Retinal pigment epithelial cell (primary cell): ENCODE data around the gene SERPINF2.

ENCODE experiments used
- DNase-seq: peaks from one replicate; pipeline ENCODE4 v3.0.0-alpha.2; 2010; ENCODE audit warnings: low read depth
- H3K4me3 ChIP-seq: 2 replicates; pipeline ENCODE4 v1.5.1; 2011; ENCODE audit warnings: mild to moderate bottlenecking, low read length, control low read depth, moderate library complexity
- TF ChIP-seq, protein P1 (sequence below): conservative IDR thresholded peaks from 2 replicates; pipeline ENCODE4 v1.5.1; 2011; ENCODE audit warnings: low read depth, low read length, control low read depth, inconsistent platforms

Gene SERPINF2

DNA sequence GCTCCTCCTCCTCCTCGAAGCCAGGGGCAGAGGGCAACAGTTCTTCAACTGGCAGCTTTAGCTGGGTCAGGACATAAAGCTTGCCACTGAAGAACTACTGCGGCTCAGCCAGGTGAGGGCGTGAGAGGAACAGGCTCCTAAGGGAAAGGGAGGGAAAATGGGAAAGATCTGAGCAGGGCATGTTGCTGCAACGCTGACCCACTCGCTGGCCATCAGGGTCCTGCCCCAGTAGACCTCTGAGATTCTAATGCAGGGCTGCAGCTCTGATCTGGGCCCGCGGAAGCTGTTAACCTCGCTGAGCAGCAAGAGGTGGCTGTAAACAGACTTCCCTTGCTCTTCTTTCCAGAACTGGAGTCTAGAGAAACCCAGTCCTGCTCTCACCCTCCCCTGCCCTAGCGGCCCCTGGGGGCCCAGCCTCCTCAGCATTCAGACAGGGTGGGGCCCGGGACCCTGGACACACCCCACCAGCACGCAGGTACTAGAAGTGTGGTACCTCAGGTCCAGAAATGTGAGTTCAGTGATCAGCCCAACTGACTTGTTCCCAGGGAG lies 28.7 kb upstream of the SERPINF2 start:
- DNase-seq: no peak
- TF ChIP-seq, protein P1, sequence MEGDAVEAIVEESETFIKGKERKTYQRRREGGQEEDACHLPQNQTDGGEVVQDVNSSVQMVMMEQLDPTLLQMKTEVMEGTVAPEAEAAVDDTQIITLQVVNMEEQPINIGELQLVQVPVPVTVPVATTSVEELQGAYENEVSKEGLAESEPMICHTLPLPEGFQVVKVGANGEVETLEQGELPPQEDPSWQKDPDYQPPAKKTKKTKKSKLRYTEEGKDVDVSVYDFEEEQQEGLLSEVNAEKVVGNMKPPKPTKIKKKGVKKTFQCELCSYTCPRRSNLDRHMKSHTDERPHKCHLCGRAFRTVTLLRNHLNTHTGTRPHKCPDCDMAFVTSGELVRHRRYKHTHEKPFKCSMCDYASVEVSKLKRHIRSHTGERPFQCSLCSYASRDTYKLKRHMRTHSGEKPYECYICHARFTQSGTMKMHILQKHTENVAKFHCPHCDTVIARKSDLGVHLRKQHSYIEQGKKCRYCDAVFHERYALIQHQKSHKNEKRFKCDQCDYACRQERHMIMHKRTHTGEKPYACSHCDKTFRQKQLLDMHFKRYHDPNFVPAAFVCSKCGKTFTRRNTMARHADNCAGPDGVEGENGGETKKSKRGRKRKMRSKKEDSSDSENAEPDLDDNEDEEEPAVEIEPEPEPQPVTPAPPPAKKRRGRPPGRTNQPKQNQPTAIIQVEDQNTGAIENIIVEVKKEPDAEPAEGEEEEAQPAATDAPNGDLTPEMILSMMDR: peak; percentile 63
- peak overlapping the region; percentile 87 for H3K4me3 ChIP-seq

DNA sequence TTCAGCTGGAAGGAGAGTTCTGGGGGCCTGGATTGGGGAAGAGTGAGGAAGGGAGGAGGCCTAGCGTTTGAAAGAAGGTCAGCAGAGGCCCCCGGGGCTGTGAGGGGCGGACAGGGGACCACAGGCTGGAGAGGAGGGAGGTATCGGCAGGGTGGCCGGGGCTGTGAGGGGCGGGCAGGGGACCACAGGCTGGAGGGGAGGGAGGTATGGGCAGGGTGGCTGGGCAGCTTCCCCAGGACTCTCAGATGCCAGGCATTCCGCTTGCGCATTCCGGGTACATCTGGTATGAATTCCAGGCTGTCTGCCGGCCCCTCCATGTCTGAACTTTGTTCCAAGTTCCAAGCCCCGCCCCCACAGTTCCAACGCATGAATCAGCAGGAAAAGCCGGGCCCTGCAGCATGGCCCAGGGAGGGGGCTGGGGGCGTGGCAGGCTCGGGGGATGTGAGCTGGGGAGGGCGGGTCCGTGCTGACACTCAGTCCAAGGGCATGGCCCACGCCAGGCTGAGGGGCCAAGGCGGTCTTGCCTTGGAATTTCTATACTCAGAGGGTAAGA lies 28.2 kb upstream of the SERPINF2 start:
- TF ChIP-seq, protein P1: no peak
- peak; percentile 93 for DNase-seq
- H3K4me3 ChIP-seq: peak overlapping the region; percentile 87

DNA sequence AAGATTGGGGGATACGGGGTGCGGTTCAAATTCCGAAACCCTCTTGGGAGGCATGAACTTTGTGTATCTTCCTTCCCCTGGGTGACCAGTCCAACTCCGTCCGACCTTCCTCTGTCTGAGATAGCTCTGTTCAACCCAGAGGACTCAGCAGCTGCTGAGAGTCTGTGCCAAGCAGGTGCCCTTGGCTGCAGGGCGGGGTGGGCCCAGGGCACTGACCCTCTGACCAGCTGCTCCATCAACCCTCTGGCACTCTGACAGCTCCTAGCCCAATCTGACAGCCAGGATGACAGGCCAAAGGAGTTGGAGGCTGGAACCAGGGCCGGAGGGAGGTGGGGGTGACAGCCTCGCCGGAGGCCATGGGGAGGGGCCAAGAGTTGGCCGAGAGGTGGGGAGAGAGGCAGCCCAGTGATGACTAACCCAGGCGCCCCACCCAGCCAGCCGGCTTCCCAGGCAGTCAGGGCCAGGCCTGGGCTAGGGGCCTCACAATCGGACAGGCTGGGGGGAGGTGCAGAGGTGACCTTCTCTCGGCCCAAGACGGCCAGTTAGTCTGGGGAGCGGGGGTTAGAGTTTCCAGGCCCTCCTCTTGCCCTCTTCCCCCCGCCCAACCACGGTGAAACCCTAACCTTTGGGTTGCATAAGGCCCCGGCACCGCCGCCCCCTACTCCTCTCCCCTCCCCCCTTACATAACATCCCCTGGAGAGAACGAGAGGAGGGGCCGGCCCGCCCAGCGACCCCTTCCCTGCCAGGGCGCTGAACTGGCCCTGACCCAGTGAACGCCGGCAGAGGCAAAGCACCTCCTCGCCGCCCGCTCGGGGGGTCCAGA lies 27.5 kb upstream of the SERPINF2 start:
- no peak for DNase-seq
- TF ChIP-seq, protein P1: no peak
- peak overlapping the region; percentile 87 for H3K4me3 ChIP-seq

DNA sequence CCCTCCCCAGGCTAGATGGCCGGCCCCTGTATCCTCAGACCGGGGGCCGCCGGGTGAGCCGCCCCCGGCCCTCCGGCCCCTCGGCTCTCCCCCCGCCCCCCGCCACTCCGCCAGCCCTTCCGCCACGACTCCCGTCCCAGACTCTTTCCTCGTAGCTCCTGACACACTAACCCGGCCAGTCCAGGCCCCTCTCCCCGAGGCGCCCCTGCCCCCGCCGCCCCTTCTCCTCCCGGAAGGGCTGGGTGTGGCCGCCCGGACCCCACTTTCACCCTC lies 26.9 kb upstream of the SERPINF2 start:
- TF ChIP-seq, protein P1: no peak
- DNase-seq: no peak
- peak overlapping the region; percentile 87 for H3K4me3 ChIP-seq

DNA sequence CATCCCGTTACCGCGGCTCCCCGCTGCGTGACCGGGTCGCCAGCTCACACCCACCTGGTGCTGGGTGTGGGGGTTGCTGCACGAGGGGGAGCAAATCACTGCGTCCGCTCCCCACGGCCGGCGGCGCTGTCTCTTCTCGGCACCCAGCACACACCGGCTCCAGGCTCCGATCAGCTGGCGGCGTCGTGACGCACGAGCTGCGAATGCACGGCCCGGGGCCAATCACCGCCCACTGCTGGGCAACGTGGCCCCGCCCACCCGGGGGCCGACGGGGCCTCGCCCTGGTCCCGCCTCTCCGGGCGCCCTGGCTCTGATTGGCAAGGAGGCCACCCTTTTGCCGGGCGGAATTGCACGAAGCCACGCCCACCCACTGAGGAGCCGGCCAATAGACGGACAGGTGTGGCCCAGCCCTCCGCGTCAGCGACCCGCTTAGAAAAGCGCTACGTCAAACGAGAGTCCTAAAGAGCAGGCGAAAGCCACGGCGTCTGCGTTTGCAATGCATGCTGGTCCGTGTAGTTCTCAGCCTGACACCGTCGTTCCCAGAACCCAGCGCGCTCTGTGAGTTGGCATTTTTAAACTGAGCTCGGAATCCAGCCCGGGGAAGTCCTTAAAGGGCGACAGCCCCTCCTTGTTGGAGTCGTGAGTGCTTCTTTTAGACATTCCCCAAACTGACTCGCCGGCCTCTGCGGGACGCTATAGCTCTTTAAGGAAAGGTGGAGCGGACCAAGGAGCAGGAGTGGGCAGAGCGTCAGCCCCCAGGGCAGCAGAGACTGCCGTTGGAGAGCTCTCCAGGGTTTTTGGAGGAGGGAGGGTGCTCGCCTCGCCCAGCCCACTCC lies 26.4 kb upstream of the SERPINF2 start:
- TF ChIP-seq, protein P1: no peak
- peak overlapping the region; percentile 87 for H3K4me3 ChIP-seq

GRCh38 chr17:1716912-1717695 lies 25.6 kb upstream of the SERPINF2 start:
- DNase-seq: peak; percentile 99
- TF ChIP-seq, protein P1: no peak
- peak overlapping the region; percentile 82 for H3K4me3 ChIP-seq

More for the DNA sequence above, 26.4 kb upstream of the SERPINF2 start:
- peak; percentile 100 for DNase-seq
